HepG2 (cell line): Measurements from ENCODE around the gene CRTC2. TPM values are rescaled to one million over a fixed set of nuclear protein-coding genes. Genes with fewer than 3 reads are reported as not detected.

ENCODE experiments used
- ARHGAP35 ChIP-seq: sonication (generic); formaldehyde crosslinking; IDR thresholded peaks from 2 replicates; pipeline ENCODE4 v1.9.0; 2022; ENCODE audit warnings: mild to moderate bottlenecking, inconsistent platforms, moderate library complexity, missing genetic modification reagents, borderline replicate concordance
- CBX1 ChIP-seq: IDR thresholded peaks from one replicate; pipeline ENCODE4 v1.6.1; 2016; ENCODE audit warnings: antibody characterized with exemption, low read depth
- CEBPG ChIP-seq: IDR thresholded peaks from 2 replicates; pipeline ENCODE4 v1.6.1; 2016
- EED ChIP-seq: sonication (generic); formaldehyde crosslinking; IDR thresholded peaks from 2 replicates; pipeline ENCODE4 v1.5.0; 2020; ENCODE audit warnings: mild to moderate bottlenecking, missing genetic modification reagents
- ELF4 ChIP-seq: sonication (generic); formaldehyde crosslinking; IDR thresholded peaks from 2 replicates; pipeline ENCODE4 v1.5.0; 2020; ENCODE audit warnings: missing genetic modification reagents, mild to moderate bottlenecking, moderate library complexity, borderline replicate concordance
- ESRRA ChIP-seq: sonication (generic); formaldehyde crosslinking; IDR thresholded peaks from 2 replicates; pipeline ENCODE4 v1.5.1; 2020; ENCODE audit warnings: mild to moderate bottlenecking, low read depth, missing genetic modification reagents
- GABPA ChIP-seq, 2 experiments: IDR thresholded peaks; 2 replicates each; pipeline ENCODE4 v1.6.1; 2011 to 2016; ENCODE audit warnings: low read depth in 2 of 2, low read length in 1 of 2, missing biosample characterization in 1 of 2, missing genetic modification characterization in 1 of 2
- GATAD1 ChIP-seq: IDR thresholded peaks from 2 replicates; pipeline ENCODE4 v1.6.1; 2016; ENCODE audit warnings: missing genetic modification reagents, missing compliant biosample characterization
- HIVEP1 ChIP-seq: sonication (generic); formaldehyde crosslinking; IDR thresholded peaks from 2 replicates; pipeline ENCODE4 v1.4.0; 2020; ENCODE audit warnings: mild to moderate bottlenecking, missing genetic modification reagents
- MIXL1 ChIP-seq: IDR thresholded peaks from 2 replicates; pipeline ENCODE4 v1.6.1; 2016
- NBN ChIP-seq: fragments of 450-650 bp; conservative IDR thresholded peaks from 2 replicates; pipeline ENCODE4 v1.6.1; 2017
- NCOA1 ChIP-seq: sonication (generic); formaldehyde crosslinking; IDR thresholded peaks from 2 replicates; pipeline ENCODE4 v1.9.0; 2021; ENCODE audit warnings: missing genetic modification reagents
- NCOA2 ChIP-seq: sonication (generic); formaldehyde crosslinking; IDR thresholded peaks from 2 replicates; pipeline ENCODE4 v1.8.0; 2022; ENCODE audit warnings: inconsistent platforms
- SKI ChIP-seq: fragments of 450-650 bp; IDR thresholded peaks from one replicate; pipeline ENCODE4 v1.6.1; 2018; ENCODE audit warnings: mild to moderate bottlenecking; ENCODE audit not compliant: partially characterized antibody
- SOX5 ChIP-seq: IDR thresholded peaks from 2 replicates; pipeline ENCODE4 v1.6.1; 2016; ENCODE audit warnings: borderline replicate concordance
- TAF1 ChIP-seq: sonication (generic); formaldehyde crosslinking; IDR thresholded peaks from 2 replicates; pipeline ENCODE4 v1.4.0; 2020; ENCODE audit warnings: missing genetic modification reagents
- TOE1 ChIP-seq: sonication (generic); formaldehyde crosslinking; IDR thresholded peaks from 2 replicates; pipeline ENCODE4 v1.4.0; 2020; ENCODE audit warnings: mild to moderate bottlenecking, missing genetic modification reagents
- ZBTB1 ChIP-seq: sonication (generic); formaldehyde crosslinking; IDR thresholded peaks from 2 replicates; pipeline ENCODE4 v1.4.0; 2020; ENCODE audit warnings: missing genetic modification reagents, borderline replicate concordance
- ZNF224 ChIP-seq: sonication (generic); formaldehyde crosslinking; IDR thresholded peaks from 2 replicates; pipeline ENCODE4 v1.5.0; 2020; ENCODE audit warnings: mild to moderate bottlenecking, missing genetic modification reagents
- ZNF230 ChIP-seq: sonication (generic); formaldehyde crosslinking; IDR thresholded peaks from 2 replicates; pipeline ENCODE4 v1.4.0; 2020; ENCODE audit warnings: mild to moderate bottlenecking, missing genetic modification reagents
- ZNF850 ChIP-seq: sonication (generic); formaldehyde crosslinking; conservative IDR thresholded peaks from 2 replicates; pipeline ENCODE4 v1.9.0; 2021; ENCODE audit warnings: mild to moderate bottlenecking, missing genetic modification reagents
- polyA plus RNA-seq, 8 experiments: library from polyadenylated mRNA; depleted of rRNA in 3 of 8; stranded (reverse) in 7 of 8; unstranded in 1 of 8; fragments of >200 nt; fragmentation: Illumina TruSeq in 4 of 8; extraction: Trizol in 4 of 8; gene quantifications; 2 replicates each; pipeline versions ENCODE4 v1.2.1 to v1.2.3, GENCODE V29; 2011 to 2016; ENCODE audit warnings: low read depth in 4 of 8, missing spikeins in 1 of 8, mixed read lengths in 1 of 8; ENCODE audit not compliant: insufficient read depth in 1 of 8
- total RNA-seq, 5 experiments: library from RNA; depleted of rRNA; stranded (reverse); fragments of >200 nt; fragmentation: Illumina TruSeq; extraction: Trizol; gene quantifications; 2 replicates each; pipeline ENCODE4 v1.2.3, GENCODE V29; 2016; ENCODE audit warnings: low read depth in 1 of 5
- TF ChIP-seq, protein P1 (sequence below): sonication (generic); formaldehyde crosslinking; IDR thresholded peaks from 2 replicates; pipeline ENCODE4 v1.9.0; 2021; ENCODE audit warnings: missing genetic modification reagents, mild to moderate bottlenecking, borderline replicate concordance
- TF ChIP-seq, protein P2 (sequence below), 2 experiments: sonication (generic) in 1 of 2; formaldehyde crosslinking in 1 of 2; IDR thresholded peaks; 2 replicates each; pipeline versions ENCODE4 v1.4.0 to v1.6.1; 2018 to 2020; ENCODE audit warnings: missing genetic modification reagents in 2 of 2, borderline replicate concordance in 1 of 2, low read depth in 1 of 2, mild to moderate bottlenecking in 1 of 2, missing biosample characterization in 1 of 2
- TF ChIP-seq, protein P3 (sequence below): sonication (generic); formaldehyde crosslinking; IDR thresholded peaks from 2 replicates; pipeline ENCODE4 v1.5.0; 2020; ENCODE audit warnings: mild to moderate bottlenecking, missing genetic modification reagents

Gene CRTC2
- total and polyA plus RNA-seq, 2 of the 13 experiments (the other 11 are each of a cell fraction or from before 2014, with no cell fraction given), result 6.1 to 26.7 TPM

DNA sequence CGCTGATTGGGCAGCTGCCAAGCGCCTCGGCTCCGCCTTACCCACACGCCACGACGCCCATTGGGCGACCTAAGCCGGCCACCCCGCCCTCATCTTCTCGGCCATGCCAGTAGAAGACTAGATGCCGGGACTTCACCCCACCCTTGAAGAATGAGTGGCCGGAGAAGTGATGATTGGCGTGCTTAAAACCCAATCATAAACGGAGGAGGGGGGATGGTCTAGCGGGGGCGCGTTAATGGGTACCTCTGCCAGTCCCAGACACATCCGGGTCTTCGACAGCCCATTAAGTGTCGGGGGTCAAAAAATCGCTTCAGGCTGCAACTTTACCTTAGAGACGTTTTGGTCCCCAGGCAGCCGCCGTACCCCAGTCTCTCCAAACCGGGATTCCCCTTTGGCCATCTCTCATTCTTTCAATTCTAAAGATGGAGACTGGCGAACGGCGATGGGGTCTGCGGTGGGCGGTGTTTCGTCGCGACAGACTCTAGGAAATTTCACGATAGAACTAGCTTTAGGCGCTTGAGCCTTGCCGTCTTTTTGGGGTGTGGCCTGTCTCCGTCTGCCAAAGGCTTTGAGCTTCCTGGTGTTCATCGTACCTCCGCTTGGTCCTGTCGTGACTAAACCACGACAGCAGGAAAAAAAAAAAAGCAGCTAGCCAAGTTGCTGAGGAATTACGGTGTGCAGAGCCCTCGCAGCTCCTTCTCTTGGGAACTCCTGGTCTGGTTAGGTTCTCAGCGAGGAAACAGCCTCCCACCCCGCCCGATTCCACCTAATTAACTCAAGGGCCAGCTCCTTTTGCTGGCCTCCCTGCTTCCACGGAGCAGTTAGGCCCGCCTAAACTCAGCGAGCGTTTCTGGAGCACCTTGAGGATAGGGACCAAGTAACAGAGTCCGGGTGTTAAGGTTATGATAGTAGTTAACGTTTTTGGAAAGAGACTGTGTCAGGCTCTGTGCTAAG is 35.2 kb downstream of the CRTC2 start, which contains the start of gene GATAD2B (continued):
- TF ChIP-seq ESRRA (CRISPR knock-in tag) (peak; percentile 49; the same call in 1 of the 2 replicates), HIVEP1 (CRISPR knock-in tag) (peak; percentile 80; the same call in 1 of the 2 replicates), CEBPG (0 out of 2 replicates have a peak, but pooled peaks have one; percentile 8), TOE1 (CRISPR knock-in tag) (no peak), NCOA2 (CRISPR knock-in tag) (peak; percentile 36; the same call in 1 of the 2 replicates), ZNF224 (CRISPR knock-in tag) (0 out of 2 replicates have a peak, but pooled peaks have one; percentile 69), SOX5 (CRISPR knock-in tag) (peak; percentile 19; the same call in 1 of the 2 replicates), GATAD1 (CRISPR knock-in tag) (peak; percentile 87), SKI (peak; percentile 87), ZNF230 (peak; percentile 63), EED (CRISPR knock-in tag) (peak; percentile 64; the same call in 1 of the 2 replicates), MIXL1 (CRISPR knock-in tag) (0 out of 2 replicates have a peak, but pooled peaks have one; percentile 12), NCOA1 (CRISPR knock-in tag) (0 out of 2 replicates have a peak, but pooled peaks have one; percentile 24), GABPA (IDR thresholded peaks at IDR 0.05; ENCODE audit: low read depth, low read length) (no peak), GABPA (CRISPR knock-in tag; IDR thresholded peaks at IDR 0.05; ENCODE audit: low read depth) (peak; percentile 67), ARHGAP35 (CRISPR knock-in tag) (no peak), TAF1 (CRISPR knock-in tag) (peak; percentile 64; the same call in 1 of the 2 replicates), ZNF850 (CRISPR knock-in tag) (0 out of 2 replicates have a peak, but pooled peaks have one; percentile 46), CBX1 (peak; percentile 13), ZBTB1 (CRISPR knock-in tag) (no peak), NBN (no peak), ELF4 (CRISPR knock-in tag) (0 out of 2 replicates have a peak, but pooled peaks have one; percentile 64)
- TF ChIP-seq, protein P1, sequence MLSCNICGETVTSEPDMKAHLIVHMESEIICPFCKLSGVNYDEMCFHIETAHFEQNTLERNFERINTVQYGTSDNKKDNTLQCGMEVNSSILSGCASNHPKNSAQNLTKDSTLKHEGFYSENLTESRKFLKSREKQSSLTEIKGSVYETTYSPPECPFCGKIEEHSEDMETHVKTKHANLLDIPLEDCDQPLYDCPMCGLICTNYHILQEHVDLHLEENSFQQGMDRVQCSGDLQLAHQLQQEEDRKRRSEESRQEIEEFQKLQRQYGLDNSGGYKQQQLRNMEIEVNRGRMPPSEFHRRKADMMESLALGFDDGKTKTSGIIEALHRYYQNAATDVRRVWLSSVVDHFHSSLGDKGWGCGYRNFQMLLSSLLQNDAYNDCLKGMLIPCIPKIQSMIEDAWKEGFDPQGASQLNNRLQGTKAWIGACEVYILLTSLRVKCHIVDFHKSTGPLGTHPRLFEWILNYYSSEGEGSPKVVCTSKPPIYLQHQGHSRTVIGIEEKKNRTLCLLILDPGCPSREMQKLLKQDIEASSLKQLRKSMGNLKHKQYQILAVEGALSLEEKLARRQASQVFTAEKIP (CRISPR knock-in tag), result no peak
- TF ChIP-seq, protein P2, sequence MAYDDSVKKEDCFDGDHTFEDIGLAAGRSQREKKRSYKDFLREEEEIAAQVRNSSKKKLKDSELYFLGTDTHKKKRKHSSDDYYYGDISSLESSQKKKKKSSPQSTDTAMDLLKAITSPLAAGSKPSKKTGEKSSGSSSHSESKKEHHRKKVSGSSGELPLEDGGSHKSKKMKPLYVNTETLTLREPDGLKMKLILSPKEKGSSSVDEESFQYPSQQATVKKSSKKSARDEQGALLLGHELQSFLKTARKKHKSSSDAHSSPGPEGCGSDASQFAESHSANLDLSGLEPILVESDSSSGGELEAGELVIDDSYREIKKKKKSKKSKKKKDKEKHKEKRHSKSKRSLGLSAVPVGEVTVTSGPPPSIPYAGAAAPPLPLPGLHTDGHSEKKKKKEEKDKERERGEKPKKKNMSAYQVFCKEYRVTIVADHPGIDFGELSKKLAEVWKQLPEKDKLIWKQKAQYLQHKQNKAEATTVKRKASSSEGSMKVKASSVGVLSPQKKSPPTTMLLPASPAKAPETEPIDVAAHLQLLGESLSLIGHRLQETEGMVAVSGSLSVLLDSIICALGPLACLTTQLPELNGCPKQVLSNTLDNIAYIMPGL (CRISPR knock-in tag; IDR thresholded peaks at IDR 0.05; ENCODE audit: borderline replicate concordance in 1 of 2, low read depth in 1 of 2), result peak in 1 of 2 experiments; percentile 32; a peak in 1 of 4 replicates
- TF ChIP-seq, protein P3, sequence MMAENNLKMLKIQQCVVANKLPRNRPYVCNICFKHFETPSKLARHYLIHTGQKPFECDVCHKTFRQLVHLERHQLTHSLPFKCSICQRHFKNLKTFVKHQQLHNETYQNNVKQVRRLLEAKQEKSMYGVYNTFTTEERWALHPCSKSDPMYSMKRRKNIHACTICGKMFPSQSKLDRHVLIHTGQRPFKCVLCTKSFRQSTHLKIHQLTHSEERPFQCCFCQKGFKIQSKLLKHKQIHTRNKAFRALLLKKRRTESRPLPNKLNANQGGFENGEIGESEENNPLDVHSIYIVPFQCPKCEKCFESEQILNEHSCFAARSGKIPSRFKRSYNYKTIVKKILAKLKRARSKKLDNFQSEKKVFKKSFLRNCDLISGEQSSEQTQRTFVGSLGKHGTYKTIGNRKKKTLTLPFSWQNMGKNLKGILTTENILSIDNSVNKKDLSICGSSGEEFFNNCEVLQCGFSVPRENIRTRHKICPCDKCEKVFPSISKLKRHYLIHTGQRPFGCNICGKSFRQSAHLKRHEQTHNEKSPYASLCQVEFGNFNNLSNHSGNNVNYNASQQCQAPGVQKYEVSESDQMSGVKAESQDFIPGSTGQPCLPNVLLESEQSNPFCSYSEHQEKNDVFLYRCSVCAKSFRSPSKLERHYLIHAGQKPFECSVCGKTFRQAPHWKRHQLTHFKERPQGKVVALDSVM (CRISPR knock-in tag), result 0 out of 2 replicates have a peak, but pooled peaks have one; percentile 21
